ENCODE results near the gene PCNX2. TPM values are rescaled to one million over a fixed set of nuclear protein-coding genes. Genes with fewer than 3 reads are reported as not detected.

The PCNX2 gene
- total and polyA plus RNA-seq, 8 donors = 3.0 to 34.4 (median 9.9) TPM

- Histone ChIP-seq H3K36me3 (peaks cover 0 to 5% (median 0%) of the 10 kb centered on the region in 4 donors), H3K27ac (no peak overlapping the region), H3K4me1 (no peaks in the 10 kb centered on the region), H3K9me3 (no peaks in the 10 kb centered on the region), H3K27me3 (no peaks in the 10 kb centered on the region), H3K4me3 (no peak overlapping the region)
- 93 to 97% (median 95%) methylated on average over 4 of the region's 4 CpGs for WGBS, 5 donors
- intact Hi-C loops (cut with DNase I; ENCODE audit: low total_unique reads) = no loop called here
- no peak for DNase-seq
- TF ChIP-seq CTCF (IDR thresholded peaks at IDR 0.05) (no peak), POLR2A (IDR thresholded peaks at IDR 0.05) (no peak), POLR2AphosphoS5 (IDR thresholded peaks at IDR 0.05) (no peak), EP300 (IDR thresholded peaks at IDR 0.05) (no peak)
These were observed 152.3 kb downstream of the PCNX2 start for GRCh38 chr1:233143241-233143640.

GRCh38 chr1:233140974-233141373 lies 154.6 kb downstream of the PCNX2 start:
- Histone ChIP-seq H3K9me3 (no peaks in the 10 kb centered on the region), H3K4me3 (no peak overlapping the region), H3K36me3 (peaks cover 0 to 5% (median 0%) of the 10 kb centered on the region in 4 donors), H3K4me1 (no peaks in the 10 kb centered on the region), H3K27ac (no peak overlapping the region), H3K27me3 (no peaks in the 10 kb centered on the region)
- intact Hi-C loops (cut with DNase I; ENCODE audit: low total_unique reads) = no loop called here
- no peak for TF ChIP-seq POLR2AphosphoS5 (IDR thresholded peaks at IDR 0.05)
- TF ChIP-seq EP300 (IDR thresholded peaks at IDR 0.05) = no peak
- TF ChIP-seq POLR2A (IDR thresholded peaks at IDR 0.05) = no peak
- TF ChIP-seq CTCF (IDR thresholded peaks at IDR 0.05) = no peak
- DNase-seq = no peak

- intact Hi-C loops (cut with DNase I; ENCODE audit: low total_unique reads) = no loop called here
- Histone ChIP-seq H3K27me3 (no peaks in the 10 kb centered on the region), H3K36me3 (peaks cover 0 to 5% (median 0%) of the 10 kb centered on the region in 4 donors), H3K27ac (no peak overlapping the region), H3K4me3 (no peak overlapping the region), H3K9me3 (no peaks in the 10 kb centered on the region), H3K4me1 (no peaks in the 10 kb centered on the region)
- no peak for DNase-seq
- WGBS, 5 donors = 87 to 92% (median 89%) methylated on average over 5 of the region's 5 CpGs
- TF ChIP-seq EP300 (IDR thresholded peaks at IDR 0.05) (no peak), POLR2AphosphoS5 (IDR thresholded peaks at IDR 0.05) (no peak), POLR2A (IDR thresholded peaks at IDR 0.05) (no peak), CTCF (IDR thresholded peaks at IDR 0.05) (no peak)
These were observed 155.0 kb downstream of the PCNX2 start for GRCh38 chr1:233140499-233140898.

- TF ChIP-seq POLR2A (IDR thresholded peaks at IDR 0.05) (no peak), EP300 (IDR thresholded peaks at IDR 0.05) (no peak), POLR2AphosphoS5 (IDR thresholded peaks at IDR 0.05) (no peak), CTCF (IDR thresholded peaks at IDR 0.05) (no peak)
- Histone ChIP-seq H3K36me3 (peaks cover 0 to 10% (median 0%) of the 10 kb centered on the region in 4 donors), H3K27me3 (no peaks in the 10 kb centered on the region), H3K27ac (no peak overlapping the region), H3K9me3 (no peaks in the 10 kb centered on the region), H3K4me1 (no peaks in the 10 kb centered on the region), H3K4me3 (no peak overlapping the region)
- intact Hi-C loops (cut with DNase I; ENCODE audit: low total_unique reads) = no loop called here
- DNase-seq = no peak
- 86 to 95% (median 91%) methylated on average over 4 of the region's 4 CpGs for WGBS, 5 donors
These were observed 156.5 kb downstream of the PCNX2 start for GRCh38 chr1:233138788-233139585.

All from stomach (tissue), 9 donors.